HepG2 (cell line): ENCODE measurements around the gene CAPSL. TPM values are rescaled to one million over a fixed set of nuclear protein-coding genes. Genes with fewer than 3 reads are reported as not detected.

Experiments used
- ATAC-seq: fragments of 200-7000 bp; cut with Tn5 transposase; 3 replicates; pipeline ENCODE4 v1.9.1; 2020; ENCODE audit warnings: mild to moderate bottlenecking, moderate library complexity
- BruUV-seq: library from RNA; stranded (reverse); fragments of 400-500 nt; replicated peaks from 2 replicates; lab custom pipeline; 2021; lab: Mats Ljungman, UMichigan
- CTCF ChIA-PET: fragments of 300-600 bp; formaldehyde crosslinking; extraction: SDS; loops from one replicate; lab custom pipeline; 2021; ENCODE audit warnings: low total read pairs, inconsistent platforms, low intra/inter-chr PET ratio; lab: Yijun Ruan, JAX
- POLR2A ChIA-PET: fragments of 350-600 bp; sonication (Branson Sonifier 250); formaldehyde crosslinking; loops from one replicate; lab custom pipeline; 2020; ENCODE audit warnings: antibody characterized with exemption, inconsistent platforms; lab: Yijun Ruan, JAX
- DNase-seq: peaks from one replicate; pipeline ENCODE4 v3.0.0-alpha.2; 2015; ENCODE audit warnings: low spot score
- FAIRE-seq: peaks from 3 replicates; lab custom pipeline; 2011; peaks lifted over from hg19 to GRCh38; lab: Jason Lieb, UNC
- H2AFZ ChIP-seq: one replicate; pipeline ENCODE4 v1.6.1; 2011; ENCODE audit warnings: low read length, inconsistent platforms
- H3K27ac ChIP-seq: fragments of 300-600 bp; 3 replicates; pipeline ENCODE4 v1.8.0; 2011; ENCODE audit warnings: mixed run types, mild to moderate bottlenecking, mixed read lengths, low read length, inconsistent platforms; ENCODE audit not compliant: insufficient read depth; ENCODE audit errors: extremely low read length
- H3K27me3 ChIP-seq, 2 experiments: fragments of 200-600 bp in 1 of 2; 2 replicates in 1 of 2; 3 replicates in 1 of 2; pipeline versions ENCODE4 v1.6.0 to v1.8.0; 2011; ENCODE audit warnings: low read length in 2 of 2, mild to moderate bottlenecking in 2 of 2, moderate library complexity in 2 of 2, inconsistent platforms in 1 of 2; ENCODE audit not compliant: insufficient read depth in 2 of 2, control insufficient read depth in 1 of 2
- H3K36me3 ChIP-seq, 2 experiments: fragments of 200-600 bp in 1 of 2; replicated peaks in 1 of 2; 2 replicates in 1 of 2; 3 replicates in 1 of 2; pipeline versions ENCODE4 v1.5.1 to v1.8.0; 2011; ENCODE audit warnings: low read length in 2 of 2, inconsistent platforms in 1 of 2; ENCODE audit not compliant: insufficient read depth in 2 of 2, control insufficient read depth in 1 of 2
- H3K4me1 ChIP-seq: 2 replicates; pipeline ENCODE4 v1.5.1; 2012; ENCODE audit warnings: low read length, inconsistent platforms; ENCODE audit not compliant: insufficient read depth
- H3K4me2 ChIP-seq: 2 replicates; pipeline ENCODE4 v1.6.0; 2011; ENCODE audit warnings: low read depth, low read length, inconsistent platforms
- H3K4me3 ChIP-seq, 3 experiments: fragments of 200-600 bp in 1 of 3; sonication (generic), shearing (Covaris generic) in 1 of 3; replicated peaks in 1 of 3; 2 replicates each; pipeline ENCODE4 v1.5.1; 2011 to 2016; ENCODE audit warnings: low read length in 3 of 3, inconsistent platforms in 2 of 3, low read depth in 2 of 3, mild to moderate bottlenecking in 2 of 3, control low read depth in 1 of 3, mixed read lengths in 1 of 3; ENCODE audit not compliant: insufficient read depth in 1 of 3
- H3K79me2 ChIP-seq: one replicate; pipeline ENCODE4 v1.6.1; 2011; ENCODE audit warnings: low read length, inconsistent platforms; ENCODE audit not compliant: insufficient read depth
- H3K9ac ChIP-seq: 2 replicates; pipeline ENCODE4 v1.6.0; 2011; ENCODE audit warnings: mild to moderate bottlenecking, low read depth, low read length, inconsistent platforms; ENCODE audit not compliant: insufficient read depth
- H3K9me3 ChIP-seq: 2 replicates; pipeline ENCODE4 v1.5.1; 2012; ENCODE audit warnings: mild to moderate bottlenecking, low read length
- H4K20me1 ChIP-seq: 2 replicates; pipeline ENCODE4 v1.6.0; 2011; ENCODE audit warnings: inconsistent platforms, mild to moderate bottlenecking, low read length, moderate library complexity; ENCODE audit not compliant: insufficient read depth
- AKAP8 ChIP-seq: sonication (generic); formaldehyde crosslinking; IDR thresholded peaks from 2 replicates; pipeline ENCODE4 v1.5.1; 2020; ENCODE audit warnings: mild to moderate bottlenecking, missing genetic modification reagents
- CHD2 ChIP-seq: IDR thresholded peaks from 2 replicates; pipeline ENCODE4 v1.6.1; 2011; ENCODE audit warnings: low read depth, low read length, improper control_type of control experiment
- HHEX ChIP-seq: IDR thresholded peaks from 2 replicates; pipeline ENCODE4 v1.6.1; 2016; ENCODE audit warnings: control low read depth
- KAT8 ChIP-seq: IDR thresholded peaks from 2 replicates; pipeline ENCODE4 v1.6.1; 2016; ENCODE audit warnings: missing genetic modification reagents, missing compliant biosample characterization
- MED8 ChIP-seq: sonication (generic); formaldehyde crosslinking; IDR thresholded peaks from 2 replicates; pipeline ENCODE4 v1.8.1; 2023; ENCODE audit warnings: mild to moderate bottlenecking, missing genetic modification reagents; ENCODE audit not compliant: insufficient replicate concordance
- TBX3 ChIP-seq: fragments of 450-650 bp; IDR thresholded peaks from 2 replicates; pipeline ENCODE4 v1.6.1; 2017; ENCODE audit warnings: antibody characterized with exemption, mild to moderate bottlenecking, inconsistent platforms, borderline replicate concordance
- TEF ChIP-seq: sonication (generic); formaldehyde crosslinking; IDR thresholded peaks from 2 replicates; pipeline ENCODE4 v1.5.0; 2020; ENCODE audit warnings: missing genetic modification reagents
- ZFY ChIP-seq: sonication (generic); formaldehyde crosslinking; IDR thresholded peaks from 2 replicates; pipeline ENCODE4 v1.4.0; 2020; ENCODE audit warnings: missing genetic modification reagents
- ZNF772 ChIP-seq: sonication (generic); formaldehyde crosslinking; IDR thresholded peaks from 2 replicates; pipeline ENCODE4 v1.5.0; 2020; ENCODE audit warnings: mild to moderate bottlenecking, missing genetic modification reagents
- ZNF816 ChIP-seq: sonication (generic); formaldehyde crosslinking; IDR thresholded peaks from 2 replicates; pipeline ENCODE4 v1.8.0; 2022; ENCODE audit warnings: missing genetic modification reagents, mild to moderate bottlenecking, borderline replicate concordance
- WGBS: methylation state at CpG from one replicate; pipeline ENCODE4 v1.1.6; 2017; ENCODE audit warnings: low lambda C conversion rate; 5-methylcytosine and 5-hydroxymethylcytosine counted together
- in situ Hi-C: cut with HindIII; loops from 2 replicates; pipeline ENCODE4 v1.10.0; 2017; ENCODE audit warnings: low pct_unique_long_range_greater_than_20kb; ENCODE audit not compliant: extremely low pct_ligation_motif_present
- intact Hi-C: fragments of 100-400 bp; cut with micrococcal nuclease; formaldehyde crosslinking; loops from one replicate; pipeline ENCODE4 v1.10.0; 2022; ENCODE audit not compliant: unreplicated experiment
- polyA plus RNA-seq, 8 experiments: library from polyadenylated mRNA; depleted of rRNA in 3 of 8; stranded (reverse) in 7 of 8; unstranded in 1 of 8; fragments of >200 nt; fragmentation: Illumina TruSeq in 4 of 8; extraction: Trizol in 4 of 8; gene quantifications; 2 replicates each; pipeline versions ENCODE4 v1.2.1 to v1.2.3, GENCODE V29; 2011 to 2016; ENCODE audit warnings: low read depth in 4 of 8, missing spikeins in 1 of 8, mixed read lengths in 1 of 8; ENCODE audit not compliant: insufficient read depth in 1 of 8
- total RNA-seq, 5 experiments: library from RNA; depleted of rRNA; stranded (reverse); fragments of >200 nt; fragmentation: Illumina TruSeq; extraction: Trizol; gene quantifications; 2 replicates each; pipeline ENCODE4 v1.2.3, GENCODE V29; 2016; ENCODE audit warnings: low read depth in 1 of 5
- TF ChIP-seq, protein P1 (sequence below): sonication (generic); formaldehyde crosslinking; IDR thresholded peaks from 2 replicates; pipeline ENCODE4 v1.4.0; 2020; ENCODE audit warnings: mild to moderate bottlenecking, missing genetic modification reagents, borderline replicate concordance
- TF ChIP-seq, protein P2 (sequence below): sonication (generic); IDR thresholded peaks from 2 replicates; pipeline ENCODE4 v1.6.1; 2016; ENCODE audit warnings: low read depth, borderline replicate concordance

CAPSL gene
- total and polyA plus RNA-seq, 2 of the 13 experiments (the other 11 are each of a cell fraction or from before 2014, with no cell fraction given): not detected

DNA sequence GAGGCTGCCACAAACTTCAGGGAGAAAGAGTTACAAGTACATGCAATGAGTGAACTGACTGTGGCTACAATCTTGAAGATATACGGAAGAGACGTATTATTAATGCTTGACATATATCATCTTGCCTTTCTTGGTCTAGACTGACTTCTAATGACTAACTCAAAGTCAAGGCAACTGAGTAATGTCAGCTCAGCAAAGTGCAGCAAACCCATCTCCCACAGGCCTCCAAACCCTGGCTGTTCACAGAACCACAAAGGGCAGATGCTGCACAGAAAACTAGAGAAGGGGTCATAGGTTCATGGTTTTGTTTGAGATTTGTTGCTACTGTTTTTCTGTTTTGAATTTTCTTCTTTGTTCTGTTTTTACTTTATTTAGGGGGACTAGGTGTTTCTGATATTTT lies 60.8 kb downstream of the CAPSL start:
- CTCF ChIA-PET: no interaction called here
- Histone ChIP-seq H3K9me3 (no peaks in the 10 kb centered on the region), H2AFZ (no peak overlapping the region), H3K4me1 (no peaks in the 10 kb centered on the region), H3K4me3 (no peak overlapping the region), H3K79me2 (no peaks in the 10 kb centered on the region), H3K4me2 (no peak overlapping the region), H3K27ac (no peak overlapping the region), H3K27me3 (no peaks in the 10 kb centered on the region), H4K20me1 (no peaks in the 10 kb centered on the region), H3K36me3 (no peaks in the 10 kb centered on the region), H3K9ac (no peak overlapping the region)
- no peak for FAIRE-seq
- 0% methylated on average over 2 of the region's 2 CpGs for WGBS
- DNase-seq: no peak
- no TSS peak for BruUV-seq
- POLR2A ChIA-PET: no interaction called here
- TF ChIP-seq MED8 (CRISPR knock-in tag): no peak
- TF ChIP-seq, protein P1, sequence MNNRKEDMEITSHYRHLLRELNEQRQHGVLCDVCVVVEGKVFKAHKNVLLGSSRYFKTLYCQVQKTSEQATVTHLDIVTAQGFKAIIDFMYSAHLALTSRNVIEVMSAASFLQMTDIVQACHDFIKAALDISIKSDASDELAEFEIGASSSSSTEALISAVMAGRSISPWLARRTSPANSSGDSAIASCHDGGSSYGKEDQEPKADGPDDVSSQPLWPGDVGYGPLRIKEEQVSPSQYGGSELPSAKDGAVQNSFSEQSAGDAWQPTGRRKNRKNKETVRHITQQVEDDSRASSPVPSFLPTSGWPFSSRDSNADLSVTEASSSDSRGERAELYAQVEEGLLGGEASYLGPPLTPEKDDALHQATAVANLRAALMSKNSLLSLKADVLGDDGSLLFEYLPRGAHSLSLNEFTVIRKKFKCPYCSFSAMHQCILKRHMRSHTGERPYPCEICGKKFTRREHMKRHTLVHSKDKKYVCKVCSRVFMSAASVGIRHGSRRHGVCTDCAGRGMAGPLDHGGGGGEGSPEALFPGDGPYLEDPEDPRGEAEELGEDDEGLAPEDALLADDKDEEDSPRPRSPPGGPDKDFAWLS: no peak
- no peak for TF ChIP-seq ZFY (CRISPR knock-in tag)
- no peak for TF ChIP-seq AKAP8 (CRISPR knock-in tag)
- TF ChIP-seq TBX3: no peak
- TF ChIP-seq ZNF772 (CRISPR knock-in tag): no peak
- TF ChIP-seq ZNF816 (CRISPR knock-in tag): no peak
- TF ChIP-seq, protein P2, sequence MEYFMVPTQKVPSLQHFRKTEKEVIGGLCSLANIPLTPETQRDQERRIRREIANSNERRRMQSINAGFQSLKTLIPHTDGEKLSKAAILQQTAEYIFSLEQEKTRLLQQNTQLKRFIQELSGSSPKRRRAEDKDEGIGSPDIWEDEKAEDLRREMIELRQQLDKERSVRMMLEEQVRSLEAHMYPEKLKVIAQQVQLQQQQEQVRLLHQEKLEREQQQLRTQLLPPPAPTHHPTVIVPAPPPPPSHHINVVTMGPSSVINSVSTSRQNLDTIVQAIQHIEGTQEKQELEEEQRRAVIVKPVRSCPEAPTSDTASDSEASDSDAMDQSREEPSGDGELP: no peak
- no peak for TF ChIP-seq CHD2
- TF ChIP-seq TEF (CRISPR knock-in tag): no peak
- no peak for TF ChIP-seq KAT8 (CRISPR knock-in tag)
- no peak for TF ChIP-seq HHEX
- ATAC-seq: no peak
- intact Hi-C loops (no loop called here), in situ Hi-C loops (no loop called here)
